GM19438 (cell line): ENCODE measurements around the gene PRR19.

Source experiments
- ATAC-seq: cut with Tn5 transposase; IDR thresholded peaks from one replicate; pipeline ENCODE4 v1.9.1; 2021; ENCODE audit warnings: low read depth; ENCODE audit not compliant: unreplicated experiment

The PRR19 gene

DNA sequence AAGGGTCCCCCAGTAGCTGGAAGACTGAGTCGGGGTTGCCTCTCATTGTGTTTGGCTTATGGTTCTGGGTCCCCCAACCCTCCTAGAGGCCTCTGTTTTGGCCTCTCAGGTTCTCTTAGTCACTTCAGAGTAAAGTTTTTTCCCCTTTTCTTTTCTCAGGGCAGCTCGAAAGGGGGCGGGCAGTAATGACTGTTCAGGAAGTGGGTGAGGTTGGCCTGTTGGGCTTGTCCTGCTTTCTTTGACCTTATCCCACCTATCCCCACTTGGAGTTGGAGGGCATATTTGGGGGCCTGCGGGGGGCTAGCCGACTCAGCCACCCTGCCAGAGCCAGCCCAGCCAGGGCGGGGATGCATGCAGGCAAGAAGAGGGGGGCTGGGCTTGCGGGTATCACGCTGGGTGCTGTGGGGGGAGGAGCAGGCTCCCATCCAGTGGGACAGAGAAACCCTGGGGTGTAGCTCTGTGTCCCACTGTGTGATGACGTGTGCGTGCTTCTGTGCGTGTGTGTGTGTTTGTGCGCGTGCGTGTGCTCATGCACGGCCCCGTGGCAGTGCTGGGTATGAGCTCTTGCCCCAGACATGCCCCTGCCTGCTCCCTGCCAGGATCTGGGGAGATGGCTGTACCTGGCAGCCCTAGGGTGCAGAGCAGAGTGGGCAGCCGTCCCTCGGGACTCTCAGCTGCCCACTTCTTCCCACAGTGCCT lies 31.4 kb upstream of the PRR19 start:
- ATAC-seq = no peak

DNA sequence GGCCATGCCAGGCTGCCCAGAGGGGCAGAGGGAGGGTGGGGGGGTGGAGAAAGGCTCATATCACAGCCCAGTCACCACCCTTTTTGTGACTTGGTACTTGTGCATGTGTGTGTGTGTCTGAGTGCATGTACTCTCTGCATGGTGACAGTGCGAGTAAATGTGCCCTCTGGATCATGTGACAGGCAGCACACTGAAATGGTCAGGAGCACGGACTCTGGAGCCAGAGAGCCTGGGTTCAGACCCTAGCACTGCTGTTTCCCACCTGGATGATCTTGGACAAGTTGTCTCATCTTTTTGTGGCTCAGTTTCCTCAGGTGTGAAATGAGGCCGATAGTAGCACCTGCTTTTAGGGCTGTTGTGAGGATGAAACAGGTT lies 30.9 kb upstream of the PRR19 start:
- no peak for ATAC-seq

DNA sequence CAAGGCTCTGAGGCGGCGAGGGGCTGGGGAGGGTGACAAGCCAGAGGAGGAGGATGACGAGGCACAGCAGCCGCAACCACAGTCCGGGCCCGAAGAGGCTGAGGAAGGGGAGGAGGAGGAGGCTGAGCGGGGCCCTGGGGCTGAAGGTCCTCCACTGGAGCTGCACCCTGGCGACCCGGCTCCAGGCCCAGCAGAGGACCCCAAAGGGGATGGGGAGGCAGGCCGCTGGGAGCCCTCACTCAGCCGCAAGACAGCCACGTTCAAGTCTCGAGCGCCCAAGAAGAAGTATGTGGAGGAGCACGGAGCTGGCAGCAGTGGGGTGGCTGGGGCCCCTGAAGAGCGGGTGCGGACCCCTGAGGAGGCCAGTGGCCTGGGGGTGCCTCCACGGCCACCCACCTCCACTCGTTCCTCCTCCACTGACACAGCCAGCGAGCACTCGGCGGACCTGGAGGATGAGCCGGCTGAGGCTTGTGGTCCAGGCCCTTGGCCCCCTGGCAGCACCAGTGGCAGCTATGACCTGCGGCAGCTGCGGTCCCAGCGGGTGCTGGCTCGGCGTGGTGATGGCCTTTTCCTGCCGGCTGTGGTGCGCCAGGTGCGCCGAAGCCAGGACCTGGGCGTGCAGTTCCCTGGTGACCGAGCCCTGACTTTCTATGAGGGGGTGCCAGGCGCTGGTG lies 29.9 kb upstream of the PRR19 start:
- ATAC-seq = no peak

DNA sequence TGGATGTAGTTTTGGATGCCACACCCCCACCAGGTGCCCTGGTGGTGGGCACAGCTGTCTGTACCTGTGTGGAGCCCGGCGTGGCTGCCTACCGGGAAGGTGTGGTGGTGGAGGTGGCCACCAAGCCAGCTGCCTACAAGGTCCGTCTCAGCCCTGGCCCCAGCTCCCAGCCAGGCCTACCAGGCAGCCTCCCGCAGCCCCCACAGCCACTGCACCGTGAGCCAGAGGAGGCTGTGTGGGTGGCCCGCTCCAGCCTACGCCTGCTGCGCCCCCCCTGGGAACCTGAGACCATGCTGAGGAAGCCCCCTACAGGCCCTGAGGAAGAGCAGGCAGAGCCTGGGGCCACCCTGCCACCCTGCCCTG lies 29.4 kb upstream of the PRR19 start:
- ATAC-seq = no peak

DNA sequence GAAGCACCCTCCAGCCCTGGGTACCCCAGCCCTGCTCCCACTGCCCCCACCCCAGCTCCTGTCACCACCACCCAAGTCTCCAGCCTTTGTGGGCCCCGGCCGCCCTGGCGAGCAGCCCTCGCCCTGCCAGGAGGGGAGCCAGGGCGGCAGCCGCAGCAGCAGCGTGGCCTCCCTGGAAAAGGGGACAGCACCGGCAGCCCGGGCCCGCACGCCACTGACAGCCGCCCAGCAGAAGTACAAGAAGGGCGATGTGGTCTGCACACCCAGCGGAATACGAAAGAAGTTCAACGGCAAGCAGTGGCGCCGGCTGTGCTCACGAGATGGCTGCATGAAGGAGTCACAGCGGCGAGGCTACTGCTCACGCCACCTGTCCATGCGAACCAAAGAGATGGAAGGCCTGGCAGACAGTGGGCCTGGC lies 28.9 kb upstream of the PRR19 start:
- no peak for ATAC-seq

DNA sequence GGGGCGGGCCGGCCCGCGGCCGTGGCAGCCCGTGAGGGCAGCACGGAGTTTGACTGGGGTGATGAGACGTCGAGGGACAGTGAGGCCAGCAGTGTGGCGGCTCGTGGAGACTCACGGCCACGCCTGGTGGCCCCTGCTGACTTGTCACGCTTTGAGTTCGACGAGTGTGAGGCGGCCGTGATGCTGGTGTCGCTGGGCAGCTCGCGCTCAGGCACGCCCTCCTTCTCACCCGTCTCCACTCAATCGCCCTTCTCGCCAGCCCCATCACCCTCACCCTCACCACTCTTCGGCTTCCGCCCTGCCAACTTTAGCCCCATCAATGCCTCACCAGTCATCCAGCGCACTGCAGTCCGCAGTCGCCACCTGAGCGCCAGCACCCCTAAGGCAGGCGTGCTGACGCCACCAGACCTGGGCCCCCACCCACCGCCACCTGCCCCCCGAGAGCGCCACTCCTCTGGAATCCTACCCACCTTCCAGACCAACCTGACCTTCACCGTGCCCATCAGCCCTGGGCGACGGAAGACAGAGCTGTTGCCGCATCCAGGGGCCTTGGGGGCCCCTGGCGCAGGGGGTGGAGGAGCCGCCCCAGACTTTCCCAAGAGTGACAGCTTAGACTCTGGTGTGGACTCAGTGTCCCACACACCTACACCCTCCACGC lies 28.4 kb upstream of the PRR19 start:
- ATAC-seq = no peak

DNA sequence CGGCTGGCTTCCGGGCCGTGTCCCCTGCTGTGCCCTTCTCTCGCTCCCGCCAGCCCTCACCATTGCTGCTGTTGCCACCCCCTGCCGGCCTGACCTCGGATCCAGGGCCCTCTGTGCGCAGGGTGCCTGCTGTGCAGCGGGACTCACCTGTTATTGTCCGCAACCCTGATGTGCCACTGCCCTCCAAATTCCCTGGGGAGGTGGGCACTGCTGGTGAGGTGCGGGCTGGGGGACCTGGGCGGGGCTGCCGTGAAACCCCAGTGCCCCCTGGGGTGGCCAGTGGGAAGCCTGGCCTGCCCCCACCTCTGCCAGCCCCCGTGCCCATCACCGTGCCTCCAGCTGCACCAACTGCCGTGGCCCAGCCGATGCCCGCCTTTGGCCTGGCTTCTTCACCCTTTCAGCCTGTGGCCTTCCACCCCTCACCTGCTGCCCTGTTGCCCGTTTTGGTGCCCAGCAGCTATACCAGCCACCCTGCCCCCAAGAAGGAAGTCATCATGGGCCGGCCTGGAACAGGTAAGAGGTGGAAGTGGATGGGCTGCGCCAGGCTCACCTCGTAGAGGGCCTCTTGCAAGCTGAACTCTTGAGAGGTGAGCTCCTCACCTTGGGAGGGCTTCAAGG lies 27.8 kb upstream of the PRR19 start:
- ATAC-seq = no peak

DNA sequence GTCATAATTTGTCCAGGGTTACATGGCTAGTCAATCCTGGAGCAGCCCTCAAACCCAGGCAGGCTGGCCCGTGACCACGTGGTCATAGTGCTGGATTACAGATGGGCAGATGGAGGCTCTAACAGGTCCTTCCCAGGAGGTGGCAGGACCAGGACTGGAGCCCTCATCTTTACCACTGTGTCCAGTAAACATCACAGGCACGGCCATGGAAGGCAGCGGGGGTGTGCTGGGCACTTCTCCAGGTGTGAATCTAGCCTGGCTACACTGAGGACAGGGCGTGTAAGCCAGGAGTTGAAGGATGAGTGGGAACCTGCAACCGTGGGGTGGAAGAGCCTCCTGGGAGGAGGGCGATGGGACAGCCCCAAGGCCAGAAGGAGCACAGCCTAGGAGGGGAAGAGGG lies 26.8 kb upstream of the PRR19 start:
- ATAC-seq = no peak

DNA sequence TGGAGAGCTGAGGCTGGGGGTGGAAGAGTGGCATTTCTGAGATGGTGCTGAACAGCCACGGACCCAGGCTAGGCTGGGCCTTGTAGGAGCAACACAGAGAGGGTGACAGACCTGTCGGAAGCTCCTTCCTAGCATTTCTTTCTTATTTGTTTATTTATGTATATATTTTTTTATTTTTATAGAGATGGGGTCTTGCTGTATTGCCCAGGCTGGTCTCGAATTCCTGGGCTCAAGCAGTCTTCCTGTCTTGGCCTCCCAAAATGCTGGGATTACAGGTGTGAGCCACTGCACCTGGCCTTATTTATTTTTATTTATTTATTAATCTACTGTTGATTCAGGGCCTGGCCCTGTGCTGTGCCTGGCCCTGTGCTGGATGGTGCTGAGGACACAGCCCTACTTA lies 26.4 kb upstream of the PRR19 start:
- ATAC-seq = no peak

DNA sequence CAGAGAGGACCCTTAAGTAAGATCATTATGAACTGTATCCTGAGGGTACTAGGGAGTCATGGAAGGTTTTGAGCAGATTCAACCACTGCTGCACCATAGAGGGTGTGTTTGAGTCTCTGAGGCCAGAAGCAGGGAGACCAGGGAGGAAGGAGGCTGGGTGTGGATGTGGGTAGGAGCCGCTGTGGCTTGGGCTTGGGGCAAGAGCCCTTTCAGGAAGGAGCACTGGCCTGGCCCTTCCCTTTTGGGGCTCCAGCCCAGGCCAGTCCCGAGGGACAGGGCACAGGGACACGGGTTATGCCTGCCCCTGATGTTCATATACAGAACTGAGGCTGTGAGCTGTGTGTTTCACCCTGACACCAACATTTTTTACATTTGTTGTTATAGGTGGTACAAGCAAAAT lies 25.6 kb upstream of the PRR19 start:
- ATAC-seq = no peak

DNA sequence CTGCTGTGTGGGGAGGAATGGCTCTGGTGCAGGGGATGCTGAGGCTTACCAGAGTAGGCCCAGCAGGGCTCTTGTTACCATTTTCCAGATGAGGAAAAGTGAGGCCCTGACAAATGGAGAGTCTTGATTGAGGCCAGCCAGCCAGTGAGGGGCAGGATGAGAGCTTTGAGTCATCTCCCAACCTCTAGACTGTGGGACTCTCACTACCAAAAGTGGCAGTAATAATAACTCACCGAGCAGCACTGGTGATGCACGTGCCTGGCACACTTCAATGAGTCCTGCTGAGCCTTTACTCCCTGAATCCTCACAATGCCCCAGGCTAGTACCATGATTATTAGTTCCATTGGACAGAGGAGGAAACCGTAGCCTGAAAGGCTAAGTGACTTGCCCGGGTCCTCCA lies 25.1 kb upstream of the PRR19 start:
- no peak for ATAC-seq

DNA sequence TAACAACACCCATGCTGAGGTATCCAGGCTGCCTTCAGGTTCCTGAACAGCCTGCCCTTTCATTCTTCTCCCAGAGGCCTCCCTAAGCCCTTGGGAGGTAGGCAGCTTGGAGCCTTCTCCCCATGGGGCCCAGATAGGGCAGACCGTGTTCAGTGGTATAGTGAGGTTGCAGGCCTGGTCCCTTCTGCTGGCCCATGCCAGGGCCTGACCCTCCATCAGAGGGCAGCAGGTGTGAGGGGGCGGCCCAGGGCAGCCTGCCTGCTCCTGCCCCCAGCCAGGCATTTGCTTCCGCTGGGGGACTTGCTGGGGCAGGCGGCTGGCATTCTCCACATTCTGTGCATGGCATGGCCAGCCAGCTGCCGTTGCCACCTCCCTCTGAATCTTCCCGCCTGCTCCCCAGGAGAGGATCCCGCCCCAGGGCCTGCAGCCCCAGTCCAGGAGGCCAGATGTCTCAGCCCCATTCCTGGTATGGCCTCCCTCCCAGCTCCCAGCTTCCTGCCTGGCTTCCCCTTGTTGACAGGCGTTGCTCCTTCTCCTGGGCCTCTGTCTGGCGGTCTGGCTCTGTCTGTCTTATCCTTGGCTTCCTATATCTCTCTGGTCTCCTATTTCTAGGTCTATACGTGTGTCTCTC lies 24.0 kb upstream of the PRR19 start:
- no peak for ATAC-seq

DNA sequence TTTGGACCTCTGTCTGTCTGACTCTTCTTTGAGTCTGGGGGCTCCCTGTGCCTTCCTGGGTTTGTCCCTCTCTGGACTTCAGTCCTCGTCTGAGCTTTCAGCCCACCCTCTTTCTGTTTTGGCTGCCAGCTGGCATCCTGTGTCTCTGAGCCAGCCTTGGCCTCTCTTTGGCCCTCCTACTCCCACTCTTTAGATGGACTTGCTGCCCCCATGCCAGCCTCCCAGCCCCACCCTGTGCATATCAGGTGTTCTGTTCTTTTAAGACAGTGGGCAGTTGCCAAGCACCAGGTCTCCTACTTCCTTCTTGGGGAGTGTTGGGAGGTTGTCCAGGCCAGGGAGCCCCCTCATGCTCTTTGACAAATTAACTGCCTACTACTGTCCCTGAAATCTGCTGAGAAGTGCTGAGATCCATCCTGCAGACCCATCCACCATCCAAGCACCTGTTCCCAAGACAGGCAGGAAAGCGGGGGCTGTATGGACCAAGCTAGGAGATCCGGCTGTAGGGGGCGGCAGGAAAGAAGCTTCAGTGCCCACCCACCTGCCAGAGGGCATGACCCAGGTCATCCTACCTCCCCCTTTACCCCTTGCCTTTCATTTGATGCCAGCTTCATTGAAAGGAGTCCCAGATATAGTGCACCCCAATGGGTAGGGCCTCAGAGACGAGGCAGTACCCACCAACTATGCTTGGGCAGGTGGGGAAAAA lies 23.3 kb upstream of the PRR19 start:
- ATAC-seq = no peak

DNA sequence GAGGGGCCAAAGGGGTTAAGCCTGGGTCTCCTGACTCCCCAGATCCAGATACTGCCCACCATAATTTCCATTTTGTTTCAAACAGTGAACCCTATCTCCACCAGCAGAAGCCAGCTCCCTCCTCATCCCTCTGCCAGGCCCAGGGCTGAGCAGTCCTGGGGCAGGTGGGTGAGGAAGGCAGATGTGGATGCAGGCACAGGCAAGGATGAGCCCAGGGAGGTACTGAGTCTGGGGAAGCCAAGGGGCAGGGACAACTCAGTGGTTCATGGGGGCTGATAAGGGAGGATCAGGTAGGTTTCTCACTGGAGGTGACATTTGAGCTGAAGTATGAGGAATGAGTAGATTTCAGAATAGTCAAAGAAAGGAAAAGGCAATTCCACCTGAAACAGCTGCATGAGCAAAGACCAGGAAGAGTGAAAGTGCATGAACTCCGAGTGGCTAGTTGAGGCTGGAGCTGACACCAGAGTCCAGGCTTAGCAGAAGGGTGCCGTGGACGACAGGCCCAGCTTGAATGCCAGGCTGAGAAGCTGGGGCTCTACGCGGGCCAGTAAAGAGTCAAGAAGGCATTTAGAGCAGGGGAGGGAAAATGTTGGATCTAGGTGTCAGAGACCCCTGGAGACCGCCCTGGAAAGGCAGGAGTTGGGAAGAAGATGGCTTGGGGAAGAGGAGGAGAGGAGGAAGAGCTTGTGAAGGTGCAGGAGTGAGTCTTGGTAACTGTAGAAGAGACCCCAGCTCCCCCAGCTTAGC lies 22.6 kb upstream of the PRR19 start:
- ATAC-seq = no peak

DNA sequence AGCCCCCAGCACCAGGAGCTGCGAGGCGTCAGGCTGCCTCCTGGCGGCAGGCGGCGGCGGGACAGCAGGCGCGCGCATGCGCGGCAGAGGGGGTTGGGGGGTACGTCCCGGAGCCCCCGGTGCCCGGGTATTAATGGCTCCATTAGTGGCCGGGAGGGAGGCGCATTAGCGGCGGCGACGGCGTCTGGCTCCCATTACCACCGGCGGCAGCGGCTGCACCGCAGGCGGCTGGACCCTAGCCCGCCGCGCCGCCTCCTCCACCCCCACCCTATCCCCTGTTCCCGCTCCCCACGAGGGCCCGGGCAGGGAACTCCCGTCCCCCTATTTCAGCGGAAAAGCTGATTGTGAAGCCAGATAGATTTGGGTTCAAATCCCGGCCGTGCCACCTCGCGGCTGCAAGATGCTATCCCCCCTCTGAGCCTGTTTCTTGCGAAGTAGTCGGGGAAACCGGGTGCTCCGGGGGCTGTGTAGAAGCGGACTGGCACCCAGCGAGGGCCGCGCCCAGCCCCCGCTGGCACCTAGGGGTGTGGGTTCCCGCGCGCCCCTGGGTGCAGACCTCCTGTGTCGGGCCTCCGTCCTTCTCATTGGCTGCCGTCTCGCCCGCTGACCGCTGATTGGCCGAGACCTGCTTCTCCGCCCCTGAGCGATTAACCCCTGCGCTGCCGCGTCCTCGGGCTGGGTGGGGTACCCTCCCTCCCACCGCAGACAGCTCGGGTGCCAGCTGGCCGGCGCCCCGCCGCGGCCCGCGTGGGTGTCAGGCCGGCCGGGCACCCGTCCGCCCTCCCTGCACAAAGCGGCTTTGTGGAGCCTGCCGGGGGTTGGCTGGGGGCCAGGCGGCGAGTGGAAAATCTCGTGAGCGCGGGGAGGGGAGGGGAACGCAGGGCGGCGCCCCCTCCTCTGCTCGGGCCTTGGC lies 21.8 kb upstream of the PRR19 start:
- ATAC-seq = peak; percentile 36

DNA sequence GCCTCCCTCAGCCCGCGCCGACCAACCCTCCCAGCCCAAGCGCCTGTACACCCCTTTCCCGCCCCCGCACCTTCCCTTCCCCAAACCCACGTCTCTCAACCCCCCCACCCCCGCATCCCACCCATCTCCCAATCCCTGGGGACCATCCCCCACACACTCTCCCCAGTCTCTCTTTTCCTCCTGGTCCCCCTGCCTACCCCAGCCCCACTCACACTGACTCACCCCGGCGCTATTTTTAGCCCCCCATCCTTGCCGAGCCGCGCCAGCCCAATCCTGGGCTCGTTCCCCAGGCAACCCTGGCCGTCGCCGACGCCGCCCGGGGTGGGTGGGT lies 21.2 kb upstream of the PRR19 start:
- ATAC-seq = no peak

DNA sequence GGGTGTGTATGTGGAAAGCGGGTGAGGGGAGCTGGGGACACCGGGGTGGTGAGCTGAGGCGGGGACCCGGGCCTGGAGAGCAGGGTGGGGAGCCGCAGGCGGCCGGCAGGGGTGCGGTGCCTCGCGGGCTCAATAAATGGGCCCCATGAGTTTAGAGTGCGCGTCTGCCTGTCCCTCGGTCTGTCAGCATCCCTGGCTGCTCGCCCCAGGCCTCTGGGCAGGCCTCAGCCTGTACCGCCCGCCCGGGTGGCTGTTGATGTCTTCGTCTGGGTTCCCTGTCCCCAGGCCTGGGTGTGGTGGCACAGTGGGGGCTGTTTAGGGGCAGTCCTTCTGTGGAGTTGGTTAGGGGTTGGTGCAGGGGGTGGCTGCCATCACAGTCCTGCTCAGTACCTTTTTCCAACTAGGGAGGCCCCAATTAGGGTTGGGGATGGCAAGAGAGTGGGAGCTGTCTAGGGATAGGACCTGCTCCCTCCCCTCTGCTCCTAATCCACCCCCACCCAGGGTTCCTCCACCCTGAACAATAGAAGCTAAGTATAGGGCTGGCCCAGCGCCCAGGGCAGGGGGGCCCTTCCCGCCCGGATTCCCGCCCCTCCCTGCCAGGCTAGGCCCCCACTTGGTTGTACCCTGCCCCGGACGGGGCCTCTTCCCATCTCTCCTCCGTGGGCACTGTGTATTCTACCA lies 20.6 kb upstream of the PRR19 start:
- no peak for ATAC-seq
